DMS114 treated with DMSO at 0.1 percent for 48 hours (cell line): ENCODE measurements around the gene IGLON5.

ENCODE experiments used
- DNase-seq: peaks from one replicate; lab custom pipeline; 2025; ENCODE audit not compliant: unreplicated experiment; lab: John Stamatoyannopoulos, UW

Gene IGLON5

GRCh38 chr19:51337861-51338562, 26.6 kb downstream of the IGLON5 start:
- no peak for DNase-seq

- peak; percentile 57 for DNase-seq
Measured at GRCh38 chr19:51338563-51339312, 27.3 kb downstream of the IGLON5 start.

GRCh38 chr19:51339313-51339686, 27.9 kb downstream of the IGLON5 start:
- DNase-seq = peak; percentile 58

GRCh38 chr19:51339687-51340656, 28.5 kb downstream of the IGLON5 start:
- peak; percentile 82 for DNase-seq

GRCh38 chr19:51341066-51341465, 29.6 kb downstream of the IGLON5 start:
- DNase-seq = no peak

- DNase-seq = no peak
Measured at GRCh38 chr19:51341976-51342580, 30.6 kb downstream of the IGLON5 start, which contains the start of gene VSIG10L. VSIG10L (minus strand) TSS chr19:51342139; CDS start chr19:51342124, 15 bp downstream.

- DNase-seq = no peak
Measured at GRCh38 chr19:51342631-51343569, 31.5 kb downstream of the IGLON5 start.

GRCh38 chr19:51345076-51345620, 33.7 kb downstream of the IGLON5 start:
- no peak for DNase-seq

- no peak for DNase-seq
Measured at GRCh38 chr19:51346742-51347141, 35.3 kb downstream of the IGLON5 start.

- DNase-seq = no peak
Measured at GRCh38 chr19:51347209-51347928, 35.9 kb downstream of the IGLON5 start.

- no peak for DNase-seq
Measured at GRCh38 chr19:51351266-51351990, 40.0 kb downstream of the IGLON5 start.

GRCh38 chr19:51352783-51353360, 41.4 kb downstream of the IGLON5 start:
- no peak for DNase-seq

- DNase-seq = no peak
Measured at GRCh38 chr19:51354103-51354741, 42.8 kb downstream of the IGLON5 start.

GRCh38 chr19:51354742-51355148, 43.3 kb downstream of the IGLON5 start:
- no peak for DNase-seq

GRCh38 chr19:51356159-51356801, 44.8 kb downstream of the IGLON5 start:
- no peak for DNase-seq

GRCh38 chr19:51357952-51358351, 46.5 kb downstream of the IGLON5 start:
- DNase-seq = no peak

GRCh38 chr19:51359294-51359693, 47.9 kb downstream of the IGLON5 start:
- DNase-seq = no peak
